Astrocyte of the hippocampus (primary cell): ENCODE measurements around the gene TBC1D8.

Experiments used
- DNase-seq: peaks from one replicate; pipeline ENCODE4 v3.0.0; 2011; ENCODE audit warnings: low read depth, low spot score

Gene TBC1D8

GRCh38 chr2:101112772-101113157 lies 38.4 kb downstream of the TBC1D8 start:
- DNase-seq, result no peak

GRCh38 chr2:101111917-101112771 lies 39.0 kb downstream of the TBC1D8 start:
- no peak for DNase-seq

- no peak for DNase-seq
Measured at GRCh38 chr2:101111262-101111838, 39.8 kb downstream of the TBC1D8 start.

DNA sequence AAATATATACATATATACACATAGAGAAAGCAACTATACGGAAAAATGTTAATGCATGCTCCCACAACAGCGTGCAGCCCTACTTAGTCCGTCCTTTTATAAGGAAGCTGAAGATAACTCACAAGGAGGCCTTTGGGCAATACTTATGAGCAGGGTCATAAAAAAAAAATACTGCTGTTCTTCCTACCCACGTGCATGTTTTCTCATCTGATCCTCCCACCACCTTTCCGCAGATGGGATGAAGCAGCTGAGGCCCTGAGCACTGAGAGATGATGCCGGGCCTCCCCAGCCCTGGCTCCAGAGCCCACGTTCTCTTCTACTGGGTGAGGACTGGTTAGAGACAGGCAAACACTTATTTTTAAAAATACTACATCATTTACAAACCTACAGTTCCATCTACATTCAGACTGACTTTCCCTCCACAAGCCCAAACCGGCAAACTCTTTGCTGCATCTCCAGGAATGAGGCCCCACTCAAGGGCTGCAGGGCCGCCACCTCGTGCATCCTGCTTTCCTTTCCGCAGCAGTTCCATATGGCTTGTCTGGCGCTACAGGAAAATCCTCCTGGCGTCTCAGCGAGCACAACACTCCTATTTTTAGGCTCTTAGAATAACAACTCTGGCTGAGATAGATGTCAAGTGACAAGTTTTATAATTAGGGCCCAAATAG lies 41.6 kb downstream of the TBC1D8 start:
- no peak for DNase-seq

- no peak for DNase-seq
Measured at GRCh38 chr2:101108357-101108756, 42.8 kb downstream of the TBC1D8 start.

DNA sequence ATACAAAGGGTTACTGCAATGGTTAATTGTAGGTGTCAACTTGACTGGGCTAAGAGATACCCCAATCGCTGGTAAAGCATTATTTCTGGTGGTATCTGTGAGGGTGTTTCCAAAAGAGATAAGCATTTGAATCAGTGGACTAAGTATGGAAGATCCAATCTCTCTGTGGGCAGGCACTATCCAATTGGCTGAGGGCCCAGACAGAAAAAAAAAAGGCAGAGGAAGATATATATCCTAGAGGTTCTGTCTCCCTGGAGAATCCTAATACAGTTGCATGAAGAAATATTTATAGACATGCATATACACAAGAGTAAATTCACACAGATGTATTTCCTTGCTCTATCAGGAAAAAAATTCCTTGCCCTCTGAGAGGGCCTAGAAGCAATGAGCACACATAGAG lies 43.9 kb downstream of the TBC1D8 start:
- DNase-seq, result no peak

DNA sequence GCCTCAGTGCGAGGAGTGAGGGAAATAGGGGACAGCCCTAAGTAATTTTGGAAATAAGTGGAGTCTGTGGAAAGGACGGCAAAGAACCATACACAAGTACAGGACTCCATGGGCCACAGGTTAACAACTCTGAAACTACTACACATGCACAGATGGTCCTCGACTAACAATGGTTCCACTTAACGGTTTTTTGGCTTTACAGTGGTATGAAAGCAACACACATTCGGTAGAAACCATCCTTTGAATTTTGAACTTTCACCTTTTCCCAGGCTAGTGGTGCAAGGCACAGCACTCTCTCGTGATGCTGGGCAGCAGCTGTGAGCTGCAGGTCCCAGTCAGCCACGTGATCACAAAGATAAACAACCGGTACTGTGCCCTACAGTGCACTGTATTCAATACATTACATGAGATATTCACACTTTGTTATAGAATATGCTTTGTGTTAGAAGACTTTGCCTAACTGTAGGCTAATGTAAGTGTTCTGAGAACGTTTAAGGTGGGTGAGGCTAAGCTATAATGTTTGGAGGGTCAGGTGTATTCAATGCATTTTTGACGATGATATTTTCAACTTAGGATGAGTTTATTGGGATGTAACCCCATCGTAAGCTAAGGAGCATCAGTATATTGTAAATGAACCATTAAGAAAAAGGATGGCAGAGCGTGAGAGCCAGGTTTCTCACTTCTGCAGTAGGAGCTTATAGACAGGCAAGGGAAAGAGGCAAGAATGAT lies 44.6 kb downstream of the TBC1D8 start:
- DNase-seq, result no peak

- no peak for DNase-seq
Measured at GRCh38 chr2:101105654-101106053, 45.5 kb downstream of the TBC1D8 start.

- no peak for DNase-seq
Measured at GRCh38 chr2:101097638-101098037, 53.5 kb downstream of the TBC1D8 start.

- no peak for DNase-seq
Measured at GRCh38 chr2:101096619-101097142, 54.5 kb downstream of the TBC1D8 start.

GRCh38 chr2:101094351-101094750 lies 56.8 kb downstream of the TBC1D8 start:
- DNase-seq, result no peak

DNA sequence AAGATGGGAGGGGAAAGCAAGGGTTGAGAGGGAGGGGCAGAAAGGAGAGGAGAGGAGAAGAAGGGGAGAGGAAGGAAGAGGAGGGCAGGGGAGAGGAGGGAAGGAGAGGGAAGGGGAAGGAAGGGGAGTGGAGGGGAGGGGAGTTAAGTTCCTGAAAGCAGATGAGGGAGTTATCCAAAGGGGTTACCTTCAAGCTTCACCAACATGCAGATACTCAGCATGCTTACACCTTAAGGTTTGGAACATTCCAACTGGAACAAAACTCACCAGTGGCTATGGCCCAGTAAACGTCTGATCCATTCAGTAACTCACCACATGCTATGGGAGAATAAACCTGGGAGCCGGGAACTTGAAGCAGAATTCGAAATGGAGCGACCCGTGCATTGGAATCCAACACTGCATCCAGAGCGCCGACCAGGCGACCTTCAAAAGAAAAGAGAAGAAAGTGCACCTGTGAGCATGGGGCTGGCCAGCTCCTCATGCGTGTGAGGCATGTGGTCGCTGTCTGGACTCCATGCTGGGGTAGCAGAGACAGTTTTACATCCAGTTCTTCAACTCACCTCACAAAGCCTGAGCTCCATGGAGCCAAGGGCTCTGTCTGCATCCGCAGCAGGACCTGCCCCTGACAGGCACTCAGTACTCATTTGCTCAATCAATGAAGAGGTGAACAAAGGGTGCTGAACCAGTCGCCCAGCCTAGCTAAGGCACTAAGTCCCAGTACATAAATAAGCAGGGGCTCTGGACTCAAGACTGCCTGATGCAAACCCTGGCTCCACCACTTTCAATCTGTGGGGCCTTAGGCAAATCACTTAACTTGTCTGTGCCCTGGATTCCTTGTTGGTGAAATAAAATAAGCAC lies 61.0 kb downstream of the TBC1D8 start:
- no peak for DNase-seq

DNA sequence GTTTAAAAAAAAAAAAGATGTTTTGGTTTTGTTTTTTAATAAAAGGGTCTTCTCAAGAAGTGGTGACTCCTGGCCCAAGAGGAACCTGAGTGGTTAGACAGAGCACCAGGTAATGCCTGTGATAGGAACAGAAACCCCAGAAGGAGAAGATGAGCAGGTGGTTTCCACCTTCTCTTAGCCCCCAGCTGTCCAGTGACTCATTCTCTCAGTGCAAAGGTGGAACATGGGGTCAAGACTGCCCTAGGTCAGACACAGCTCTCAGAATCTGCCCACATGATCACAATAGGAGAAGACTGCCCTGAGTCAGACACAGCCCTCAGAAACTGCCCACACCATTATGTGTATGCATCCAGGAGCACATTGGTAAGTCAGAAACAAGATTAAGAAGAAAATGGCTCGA lies 61.8 kb downstream of the TBC1D8 start:
- DNase-seq, result no peak

DNA sequence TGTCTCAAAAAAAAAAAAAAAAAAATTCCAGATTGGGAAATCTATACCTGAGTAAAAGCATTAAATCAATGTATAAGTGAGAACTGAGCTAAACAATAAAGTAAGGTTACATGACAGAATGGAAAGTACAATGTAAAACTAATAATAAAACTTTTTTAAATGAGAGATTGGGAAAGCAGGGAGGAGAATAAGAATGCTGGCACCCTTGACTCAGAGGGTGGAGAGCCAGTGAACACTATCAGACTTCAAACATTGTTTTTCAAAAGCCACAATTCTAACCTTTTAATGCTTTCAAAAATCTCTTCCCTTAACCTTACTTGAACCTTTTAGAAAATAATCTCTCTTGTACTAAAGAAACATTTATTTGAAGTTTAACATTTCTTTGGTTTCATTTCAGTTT lies 63.5 kb downstream of the TBC1D8 start:
- no peak for DNase-seq

- no peak for DNase-seq
Measured at GRCh38 chr2:101083613-101084012, 67.6 kb downstream of the TBC1D8 start.

- no peak for DNase-seq
Measured at GRCh38 chr2:101082998-101083397, 68.2 kb downstream of the TBC1D8 start.

GRCh38 chr2:101081375-101081907 lies 69.7 kb downstream of the TBC1D8 start:
- DNase-seq, result no peak

DNA sequence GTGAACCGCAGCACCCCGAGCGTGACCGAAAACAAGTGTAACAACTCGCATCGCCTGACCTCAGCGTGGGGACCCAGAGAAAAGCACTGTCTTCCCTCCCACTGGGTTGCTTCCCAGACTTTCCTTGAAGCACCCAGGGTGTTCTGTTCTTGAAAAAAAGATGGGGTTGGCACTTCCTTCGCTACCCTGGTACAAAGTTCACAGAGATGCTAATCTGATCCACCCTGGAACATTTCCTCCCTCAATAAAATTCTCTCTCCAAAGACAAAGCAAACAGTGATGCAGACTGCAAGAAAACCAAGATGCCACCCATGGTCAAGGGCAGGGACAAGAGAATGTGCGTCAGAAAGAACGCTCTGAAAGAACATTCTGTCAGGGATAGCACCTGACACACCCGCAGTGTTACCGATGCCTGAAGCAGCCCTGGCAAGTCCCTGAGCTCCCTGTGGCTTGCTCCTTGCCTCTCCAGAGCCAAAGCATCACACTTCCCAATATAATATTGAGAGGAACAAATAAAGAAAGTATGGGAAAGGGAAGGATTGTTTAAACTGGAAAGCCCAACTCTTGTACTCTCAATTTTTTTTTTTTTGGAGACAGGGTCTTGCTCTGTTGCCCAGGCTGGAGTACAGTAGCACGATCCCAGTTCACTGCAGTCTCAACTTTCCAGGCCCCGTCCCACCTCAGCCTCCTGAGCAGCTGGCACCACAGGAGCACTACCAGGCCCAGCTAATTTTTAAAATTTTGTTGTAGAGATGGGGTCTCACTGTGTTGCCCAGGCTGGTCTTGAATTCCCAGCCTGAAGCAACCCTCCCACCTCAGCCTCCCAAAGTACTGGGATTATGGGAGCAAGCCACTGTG lies 70.7 kb downstream of the TBC1D8 start:
- no peak for DNase-seq

DNA sequence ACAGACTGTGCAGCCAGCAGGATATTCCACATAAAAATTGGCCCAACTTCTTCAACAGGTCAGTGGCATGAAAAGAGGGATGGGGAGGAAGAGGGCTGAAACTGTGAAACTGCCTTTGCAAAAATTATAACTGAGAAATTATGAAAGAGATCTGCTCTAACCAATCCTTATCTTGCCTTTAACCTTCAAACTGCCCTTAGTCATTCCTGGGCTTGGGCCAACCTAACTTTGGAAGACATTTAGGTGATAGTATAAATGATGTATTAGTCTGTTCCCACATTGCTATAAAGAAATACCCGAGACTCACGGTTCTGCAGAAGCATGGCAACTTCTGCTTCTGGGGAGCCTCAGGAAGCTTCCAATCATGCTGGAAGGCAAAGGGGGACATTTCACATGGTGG lies 74.6 kb downstream of the TBC1D8 start:
- no peak for DNase-seq
